ENCODE measurements around the gene HOXA6. TPM values are rescaled to one million over a fixed set of nuclear protein-coding genes. Genes with fewer than 3 reads are reported as not detected.
A peak's percentile ranks its signal among the peaks of the same experiment; 100 is the strongest.

HOXA6 gene
- total RNA-seq, 2 donors from 2014 or later: 6.9 to 7.5 TPM

DNA sequence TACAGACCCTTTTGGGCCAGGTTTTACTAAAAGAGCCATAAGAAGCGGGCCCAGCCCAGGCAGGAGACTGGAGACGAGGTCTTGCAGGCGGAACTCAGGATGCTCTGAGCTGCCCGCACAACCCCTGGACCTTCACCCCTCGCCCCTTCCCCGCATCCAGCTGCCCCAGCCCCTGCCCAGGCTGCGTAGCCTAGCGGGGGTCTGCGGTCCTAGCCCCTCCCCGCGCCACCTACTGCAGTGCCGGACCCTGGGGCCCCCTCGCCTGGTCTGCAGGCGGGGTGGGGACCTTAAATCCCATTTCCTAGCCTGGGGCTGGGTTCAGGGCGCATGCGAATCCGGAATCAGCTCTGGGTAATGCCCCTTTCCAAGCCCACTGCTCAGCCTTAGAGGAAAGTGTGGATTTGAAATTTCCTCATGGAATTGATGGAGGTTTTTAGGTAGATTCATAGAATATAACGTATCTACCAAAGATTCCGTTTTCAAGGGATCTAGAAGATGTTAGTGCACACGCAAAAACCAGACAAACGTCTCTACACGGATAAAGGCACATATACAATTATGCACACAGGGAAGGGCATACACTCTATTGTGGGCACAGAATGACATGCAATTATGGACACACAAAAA is 5.4 kb upstream of the HOXA6 start:
- Histone ChIP-seq H3K4me1 (replicated peaks) (peaks cover 7% of the 10 kb centered on the region), H3K27ac (peak overlapping the region; percentile 85 to 87), H3K4me3 (peak overlapping the region; percentile 39 to 44), H3K27me3 (replicated peaks; ENCODE audit: insufficient read depth) (no peaks in the 10 kb centered on the region), H3K9me3 (no peaks in the 10 kb centered on the region), H3K36me3 (no peaks in the 10 kb centered on the region)
- 69% methylated on average over 22 of the region's 22 CpGs for WGBS
- TF ChIP-seq POLR2A (IDR thresholded peaks at IDR 0.05) (no peak), POLR2AphosphoS5 (IDR thresholded peaks at IDR 0.05) (no peak)
- intact Hi-C loops (cut with DNase I): loop anchor here (5.0 to 10.0 kb wide), 3 partner anchors 951 to 1288 kb away; partner anchors contain the start of genes CBX3 and HNRNPA2B1
- no peak for DNase-seq (ENCODE audit: low spot score)

DNA sequence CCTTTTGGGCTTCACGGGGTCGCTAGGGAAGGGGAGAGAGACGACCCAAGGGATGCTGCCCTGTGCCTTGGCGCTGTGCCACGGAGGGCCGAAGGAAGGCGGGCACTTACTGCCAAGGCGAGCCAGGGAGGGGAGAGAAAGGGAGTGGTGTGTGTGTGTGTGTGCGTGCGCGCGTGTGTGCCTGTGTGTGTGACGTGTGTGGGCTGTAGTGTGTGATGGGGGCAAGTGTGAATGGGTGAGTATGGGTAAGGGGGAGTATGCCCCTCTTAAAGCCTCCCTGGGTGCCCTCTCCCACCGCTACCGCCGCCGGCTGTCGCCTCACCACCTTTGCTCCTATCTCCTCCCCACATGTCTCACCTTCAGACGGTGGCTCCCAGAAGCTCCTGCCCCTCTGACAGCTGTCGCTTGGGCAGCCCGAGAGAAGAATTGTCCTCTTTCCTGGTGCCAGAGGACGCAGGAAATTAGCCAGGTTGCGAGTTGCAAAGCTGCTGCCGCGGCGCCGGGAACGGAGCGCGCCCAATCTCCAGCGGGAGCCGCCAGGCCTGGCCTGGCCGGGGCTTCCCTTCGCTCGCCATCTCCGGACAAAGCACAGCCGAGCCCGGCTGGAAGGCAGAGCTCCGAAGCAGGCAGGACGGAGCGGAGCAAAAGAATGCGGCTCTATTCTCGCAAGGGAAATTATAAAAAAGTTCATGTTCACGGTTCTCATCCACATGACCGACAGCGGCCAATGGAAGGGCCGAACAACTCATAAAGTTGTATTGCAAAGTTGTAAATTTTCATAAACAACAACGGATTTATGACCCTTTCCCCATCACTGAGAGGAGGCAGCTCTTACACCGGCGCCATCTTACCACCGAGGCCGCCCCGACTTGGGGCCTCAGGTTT is 4.6 kb upstream of the HOXA6 start, which contains the start of gene HOXA3:
TSS of gene HOXA3 (minus strand) at position 653 of the 885 bp plus-strand sequence. CDS start 41,943 bp downstream, outside the sequence.
- no peak for DNase-seq (ENCODE audit: low spot score)
- no peaks in the 10 kb centered on the region for H3K36me3 ChIP-seq
- peak within 1 kb of the TSS; percentile 39 to 44 for H3K4me3 ChIP-seq
- intact Hi-C loops (cut with DNase I): loop anchor here (5.0 to 10.0 kb wide), 3 partner anchors 950 to 1287 kb away; partner anchors contain the start of genes CBX3 and HNRNPA2B1
- H3K27ac ChIP-seq: peak within 1 kb of the TSS; percentile 85 to 87
- no peaks in the 10 kb centered on the region for H3K9me3 ChIP-seq
- 22% methylated on average over 53 of the region's 53 CpGs for WGBS
- TF ChIP-seq POLR2A (IDR thresholded peaks at IDR 0.05): peak; percentile 21
- TF ChIP-seq, protein P1, sequence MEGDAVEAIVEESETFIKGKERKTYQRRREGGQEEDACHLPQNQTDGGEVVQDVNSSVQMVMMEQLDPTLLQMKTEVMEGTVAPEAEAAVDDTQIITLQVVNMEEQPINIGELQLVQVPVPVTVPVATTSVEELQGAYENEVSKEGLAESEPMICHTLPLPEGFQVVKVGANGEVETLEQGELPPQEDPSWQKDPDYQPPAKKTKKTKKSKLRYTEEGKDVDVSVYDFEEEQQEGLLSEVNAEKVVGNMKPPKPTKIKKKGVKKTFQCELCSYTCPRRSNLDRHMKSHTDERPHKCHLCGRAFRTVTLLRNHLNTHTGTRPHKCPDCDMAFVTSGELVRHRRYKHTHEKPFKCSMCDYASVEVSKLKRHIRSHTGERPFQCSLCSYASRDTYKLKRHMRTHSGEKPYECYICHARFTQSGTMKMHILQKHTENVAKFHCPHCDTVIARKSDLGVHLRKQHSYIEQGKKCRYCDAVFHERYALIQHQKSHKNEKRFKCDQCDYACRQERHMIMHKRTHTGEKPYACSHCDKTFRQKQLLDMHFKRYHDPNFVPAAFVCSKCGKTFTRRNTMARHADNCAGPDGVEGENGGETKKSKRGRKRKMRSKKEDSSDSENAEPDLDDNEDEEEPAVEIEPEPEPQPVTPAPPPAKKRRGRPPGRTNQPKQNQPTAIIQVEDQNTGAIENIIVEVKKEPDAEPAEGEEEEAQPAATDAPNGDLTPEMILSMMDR (IDR thresholded peaks at IDR 0.05): no peak
- TF ChIP-seq POLR2AphosphoS5 (IDR thresholded peaks at IDR 0.05): peak; percentile 64
- peaks cover 7% of the 10 kb centered on the region for H3K4me1 ChIP-seq (replicated peaks)
- no peaks in the 10 kb centered on the region for H3K27me3 ChIP-seq (replicated peaks; ENCODE audit: insufficient read depth)

DNA sequence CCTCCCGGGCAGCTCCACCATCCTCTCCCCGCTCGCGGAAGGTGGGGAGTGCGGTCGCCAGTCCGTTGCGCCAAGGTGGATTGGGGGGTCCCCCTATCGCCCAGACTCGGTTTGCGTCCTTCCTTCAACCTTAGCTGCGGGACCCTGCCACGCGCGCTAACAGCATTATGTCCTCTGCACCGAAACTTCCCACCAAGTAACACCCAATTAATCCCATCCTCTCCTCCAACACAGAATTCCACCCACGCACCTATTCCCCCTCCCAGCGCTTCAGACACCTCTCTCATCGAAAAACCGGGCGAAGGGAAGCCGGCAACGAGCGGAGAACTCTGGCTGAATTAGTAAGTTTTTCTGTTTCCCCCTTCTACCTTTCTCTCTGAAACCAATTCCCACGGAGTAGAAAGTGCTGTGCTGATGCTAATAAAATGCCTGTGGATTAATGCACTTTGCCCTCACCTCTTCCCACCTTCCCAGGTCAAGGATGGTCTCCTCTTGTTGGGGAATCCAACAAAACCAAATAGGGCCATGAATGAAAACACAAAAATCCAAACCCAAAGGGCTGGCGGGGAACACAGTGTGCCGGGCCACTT is 3.9 kb upstream of the HOXA6 start:
- no peaks in the 10 kb centered on the region for H3K36me3 ChIP-seq
- no peak for DNase-seq (ENCODE audit: low spot score)

DNA sequence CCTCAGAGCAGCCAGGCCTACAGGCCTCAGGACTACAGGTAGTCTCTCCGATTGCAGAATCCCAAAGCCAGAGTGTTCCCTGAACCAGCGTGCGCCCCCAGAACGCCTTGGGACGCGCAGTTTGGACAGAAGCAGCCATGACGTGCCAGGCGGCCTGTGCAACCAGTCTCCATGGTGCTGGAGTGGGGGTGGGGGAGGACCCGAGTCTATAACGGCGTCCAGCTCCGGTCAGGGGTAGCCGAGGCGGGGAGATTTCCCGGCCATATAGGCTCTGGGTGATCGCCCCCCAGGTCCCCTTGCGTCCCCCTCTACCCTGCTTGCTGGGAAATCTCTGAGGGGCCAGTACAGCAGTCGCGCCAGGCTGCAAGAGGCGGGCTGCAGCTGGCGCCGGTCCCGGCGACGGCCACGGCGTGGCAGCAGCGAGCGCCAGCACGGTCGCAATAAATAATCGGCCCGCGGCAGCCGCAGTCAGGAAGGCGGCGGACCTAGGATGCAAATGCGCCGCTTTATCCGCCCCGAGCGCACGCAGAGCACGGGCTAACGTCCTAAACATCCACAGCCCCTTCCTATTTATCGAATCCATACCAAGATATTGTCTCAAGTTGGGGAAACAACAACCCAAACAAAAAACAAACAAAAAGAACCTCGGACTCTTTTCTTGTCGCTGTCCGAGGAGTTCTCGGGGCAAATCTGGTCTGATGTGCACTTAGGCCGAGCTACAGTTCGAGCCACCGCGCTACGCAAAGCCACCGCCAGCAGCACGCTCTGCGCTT is 3.2 kb upstream of the HOXA6 start:
- Histone ChIP-seq H3K27ac (peak overlapping the region; percentile 85 to 87), H3K27me3 (replicated peaks; ENCODE audit: insufficient read depth) (no peaks in the 10 kb centered on the region), H3K36me3 (no peaks in the 10 kb centered on the region), H3K4me3 (peak overlapping the region; percentile 39 to 44), H3K9me3 (no peaks in the 10 kb centered on the region), H3K4me1 (replicated peaks) (peaks cover 7% of the 10 kb centered on the region)
- peak; percentile 77 for DNase-seq (ENCODE audit: low spot score)
- intact Hi-C loops (cut with DNase I): loop anchor here (5.0 to 10.0 kb wide), 3 partner anchors 948 to 1286 kb away; partner anchors contain the start of genes CBX3 and HNRNPA2B1
- TF ChIP-seq, protein P1 (IDR thresholded peaks at IDR 0.05): peak; percentile 70 to 91 (median 83)
- TF ChIP-seq POLR2AphosphoS5 (IDR thresholded peaks at IDR 0.05) (peak; percentile 63), POLR2A (IDR thresholded peaks at IDR 0.05) (peak; percentile 72)
- 1% methylated on average over 48 of the region's 58 CpGs for WGBS

More for the DNA sequence above, 3.9 kb upstream of the HOXA6 start:
- Histone ChIP-seq H3K27ac (peak overlapping the region; percentile 85 to 87), H3K27me3 (replicated peaks; ENCODE audit: insufficient read depth) (no peaks in the 10 kb centered on the region), H3K4me1 (replicated peaks) (peaks cover 7% of the 10 kb centered on the region), H3K4me3 (peak overlapping the region; percentile 39 to 44), H3K9me3 (no peaks in the 10 kb centered on the region)
- 8% methylated on average over 27 of the region's 27 CpGs for WGBS
- intact Hi-C loops (cut with DNase I): loop anchor here (5.0 to 10.0 kb wide), 3 partner anchors 949 to 1287 kb away; partner anchors contain the start of genes CBX3 and HNRNPA2B1
- TF ChIP-seq POLR2A (IDR thresholded peaks at IDR 0.05): no peak
- TF ChIP-seq, protein P1 (IDR thresholded peaks at IDR 0.05): no peak
- TF ChIP-seq POLR2AphosphoS5 (IDR thresholded peaks at IDR 0.05): no peak
